Kasumi-1 (cell line): ENCODE results near the gene PDCD2L.
"Not testable (repeated sequence)": the region's sequence is repeated elsewhere in the genome, so short reads cannot be mapped to it uniquely, and the experiment has no call there.

Source experiments
- DNase-seq, 2 experiments: peaks; one replicate each; lab custom pipeline; 2025; lab: John Stamatoyannopoulos, UW

PDCD2L gene

DNA sequence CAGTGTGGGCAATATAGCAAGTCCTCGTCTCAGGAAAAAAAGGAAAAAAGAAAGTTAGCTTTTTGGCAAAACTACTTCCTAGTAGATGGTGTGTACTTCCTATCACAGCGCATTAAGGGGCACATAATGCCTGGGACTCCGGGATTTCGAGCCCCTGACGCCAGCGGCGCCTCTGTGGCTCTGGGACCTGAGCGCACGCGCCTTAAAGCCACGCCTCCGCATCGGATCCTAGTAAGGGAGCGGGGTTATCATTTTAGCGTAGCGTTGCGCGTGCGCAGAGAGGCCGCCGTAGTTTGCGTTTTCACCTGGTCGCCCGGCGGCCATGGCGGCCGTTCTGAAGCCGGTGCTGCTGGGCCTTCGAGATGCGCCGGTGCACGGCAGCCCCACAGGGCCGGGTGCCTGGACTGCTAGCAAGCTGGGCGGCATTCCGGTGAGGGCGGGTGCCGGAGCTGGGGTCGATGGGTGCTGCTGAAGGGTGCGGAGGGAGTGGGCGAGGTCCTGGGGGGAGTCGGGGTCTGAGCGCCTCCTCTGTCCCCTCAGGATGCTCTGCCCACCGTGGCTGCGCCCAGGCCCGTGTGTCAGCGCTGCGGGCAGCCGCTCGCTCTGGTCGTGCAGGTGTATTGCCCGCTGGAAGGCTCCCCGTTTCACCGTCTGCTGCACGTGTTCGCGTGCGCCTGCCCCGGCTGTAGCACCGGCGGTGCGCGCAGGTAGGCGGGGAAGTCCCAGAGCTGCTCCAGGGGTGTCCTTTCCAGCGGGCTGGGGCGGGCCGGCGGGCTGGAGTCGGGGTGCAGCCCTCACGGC lies at the start of gene PDCD2L:
Gene PDCD2L (plus strand): TSS at position 291 of the 801 bp plus-strand sequence. CDS start 32 bp downstream, at position 323.
- peak; percentile 84 to 86 for DNase-seq

GRCh38 chr19:34355201-34355600 lies 49.0 kb upstream of the PDCD2L start:
- no peak for DNase-seq

- no peak for DNase-seq
These were observed 47.3 kb upstream of the PDCD2L start for GRCh38 chr19:34356875-34357274.

DNA sequence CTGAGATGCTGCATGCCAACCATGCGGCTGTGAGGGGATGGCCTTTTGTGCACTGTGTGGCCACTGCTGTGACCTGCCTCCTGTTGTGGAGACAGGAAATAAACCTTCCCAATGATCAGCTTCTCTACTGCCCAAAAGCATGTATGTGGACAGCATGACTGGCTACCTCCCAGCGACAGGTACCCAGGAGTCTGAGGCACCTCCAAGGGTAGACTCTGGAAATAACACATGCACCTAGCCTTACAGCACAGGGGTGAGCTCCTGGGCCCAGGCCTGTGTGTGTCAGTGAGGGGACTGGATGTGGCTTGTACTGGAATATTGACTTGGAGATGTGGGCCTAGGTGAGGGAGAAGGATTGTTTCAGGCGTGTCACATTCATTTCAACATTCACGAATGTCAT lies 46.8 kb upstream of the PDCD2L start:
- DNase-seq: no peak

DNA sequence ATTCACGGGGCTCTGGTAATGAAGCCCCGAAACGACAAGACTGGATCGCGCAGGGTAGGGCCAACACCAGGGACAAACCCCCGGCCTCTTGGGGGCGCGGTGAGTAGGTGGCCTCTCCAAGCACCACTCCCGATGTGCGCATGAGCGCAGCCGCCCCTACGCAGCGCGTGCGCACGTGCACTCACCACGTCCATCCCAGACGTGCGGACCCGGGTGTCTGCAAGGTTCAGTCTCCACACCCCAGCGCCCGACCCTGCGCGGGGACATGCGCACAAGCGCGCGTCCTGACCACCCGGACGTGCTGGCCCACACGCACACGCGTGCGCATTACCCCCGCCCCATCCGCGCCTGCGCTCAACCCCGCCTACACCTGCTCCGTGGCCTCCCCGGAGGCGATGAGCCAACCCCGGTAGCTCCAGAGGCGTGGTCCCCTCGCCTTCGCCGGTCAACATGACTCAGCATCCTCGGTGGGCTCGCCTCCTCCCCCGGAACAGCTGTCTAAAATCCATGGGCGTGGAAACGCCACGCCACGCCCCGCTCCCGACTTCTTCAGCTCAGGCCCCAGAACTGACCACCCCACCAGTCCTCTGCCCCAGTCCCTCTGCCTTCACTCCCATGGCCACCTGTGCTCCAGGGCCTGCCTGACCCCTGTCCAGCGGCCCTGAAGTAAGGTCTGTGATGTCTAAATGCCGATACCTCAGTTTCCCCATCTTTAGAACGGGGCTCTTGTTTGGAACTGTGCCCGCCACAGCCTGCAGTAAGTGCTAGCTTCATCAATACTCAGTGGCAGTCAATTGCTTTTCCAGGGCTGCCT lies 44.9 kb upstream of the PDCD2L start:
- DNase-seq: peak; percentile 91 to 94

DNA sequence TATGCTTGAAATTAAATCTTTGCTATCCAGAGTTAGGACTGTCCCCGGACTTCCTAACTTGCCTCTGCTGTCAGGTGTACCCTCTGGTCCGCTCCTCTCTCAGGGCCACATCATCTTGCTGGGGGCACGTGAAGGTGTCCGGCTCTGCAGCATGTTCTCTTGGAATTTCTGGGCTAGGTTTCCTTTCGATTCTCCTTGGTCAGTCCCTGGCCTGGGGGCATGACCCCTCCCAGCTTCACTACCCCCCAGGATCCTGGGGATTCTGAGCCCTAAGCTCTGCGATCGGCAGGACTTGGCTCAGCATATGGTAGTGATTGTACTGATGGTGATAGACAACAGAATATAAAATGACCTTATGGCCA lies 44.3 kb upstream of the PDCD2L start:
- no peak for DNase-seq

- no peak for DNase-seq
These were observed 43.8 kb upstream of the PDCD2L start for GRCh38 chr19:34360354-34360909.

- DNase-seq: no peak
These were observed 41.5 kb upstream of the PDCD2L start for GRCh38 chr19:34362679-34363069.

GRCh38 chr19:34363094-34363493 lies 41.1 kb upstream of the PDCD2L start:
- no peak for DNase-seq

DNA sequence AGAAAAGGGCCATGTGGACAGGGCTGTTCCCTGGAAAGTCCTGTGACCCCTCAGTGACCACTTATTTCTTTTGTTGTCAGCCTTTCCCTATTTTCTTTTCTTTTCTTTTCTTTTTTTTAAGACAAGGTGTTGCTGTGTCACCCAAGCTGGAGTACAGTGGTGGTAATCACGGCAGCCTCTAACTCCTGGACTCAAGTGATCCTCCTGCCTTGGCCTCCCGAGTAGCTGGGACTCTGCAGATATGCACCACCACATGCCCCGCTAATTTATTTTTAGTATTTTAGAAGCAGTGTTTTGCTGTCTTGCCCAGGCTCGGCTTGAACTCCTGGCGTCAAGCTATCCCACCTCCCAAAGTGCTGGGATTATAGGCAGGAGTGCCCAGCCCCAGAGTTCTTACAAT lies 40.3 kb upstream of the PDCD2L start:
- no peak for DNase-seq

DNA sequence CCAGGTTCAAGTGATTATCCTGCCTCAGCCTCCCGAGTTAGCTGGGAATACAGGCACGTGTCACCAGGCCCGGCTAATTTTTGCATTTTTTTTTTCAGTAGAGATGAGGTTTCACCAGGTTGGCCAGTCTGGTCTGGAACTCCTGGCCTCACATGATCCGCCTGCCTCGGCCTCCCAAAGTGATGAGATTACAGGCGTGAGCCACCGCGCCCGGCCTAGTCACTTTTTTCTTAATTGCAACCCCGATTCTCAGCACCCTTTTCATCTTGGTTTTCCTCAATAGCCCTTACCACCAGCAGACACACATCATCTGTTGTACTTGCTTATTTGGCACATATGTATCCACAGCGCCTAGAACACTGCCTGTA lies 39.8 kb upstream of the PDCD2L start:
- DNase-seq: no peak

GRCh38 chr19:34364830-34365462 lies 39.3 kb upstream of the PDCD2L start, which contains the start of gene GPI:
GPI (plus strand) TSS chr19:34365196; CDS start chr19:34365267, 71 bp downstream.
- DNase-seq: peak; percentile 48 to 58

DNA sequence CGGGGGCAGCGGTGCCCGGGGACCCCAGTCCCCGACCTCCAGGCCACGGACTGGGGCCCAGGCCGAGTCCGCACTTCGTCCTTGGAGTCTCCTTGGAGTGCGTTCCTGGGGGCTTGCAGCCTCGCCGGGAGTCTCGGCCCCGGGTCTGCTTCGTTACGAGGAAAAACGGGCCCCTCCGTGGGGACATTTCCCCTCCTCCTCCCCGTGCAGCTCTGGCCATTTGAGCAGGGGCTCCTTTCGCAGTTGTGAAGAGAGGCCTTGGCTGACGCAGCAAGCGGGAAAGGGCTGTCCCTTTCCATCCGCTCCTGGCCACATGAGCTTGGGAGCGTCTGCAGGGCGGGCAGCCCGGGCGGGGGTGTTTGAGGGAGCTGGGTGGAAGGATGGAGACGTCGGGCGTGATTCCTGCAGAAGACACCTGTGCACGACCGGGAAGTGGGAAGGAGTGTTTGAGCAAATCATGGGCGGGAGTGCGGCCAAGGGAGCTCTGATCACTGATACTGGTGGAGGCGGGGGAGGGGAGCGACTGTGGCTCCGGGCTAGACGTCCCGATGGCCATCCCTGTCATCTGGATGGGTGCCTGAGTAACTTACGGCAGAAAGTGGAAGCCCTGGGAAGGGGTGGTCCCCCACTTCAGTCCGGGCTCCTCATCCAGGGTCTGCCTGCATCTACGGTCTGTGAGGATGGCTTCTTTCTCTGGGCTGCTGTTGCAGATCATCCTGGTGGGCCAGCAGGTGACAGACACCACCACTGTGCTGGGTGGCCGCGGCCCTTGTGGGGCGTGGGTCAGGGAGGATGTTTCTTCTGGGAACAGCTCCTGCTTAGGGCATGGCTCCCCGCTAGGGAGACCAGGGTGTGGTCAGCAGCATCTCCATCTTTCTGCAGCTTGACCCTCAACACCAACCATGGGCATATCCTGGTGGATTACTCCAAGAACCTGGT lies 38.5 kb upstream of the PDCD2L start:
- no peak for DNase-seq

GRCh38 chr19:34366738-34367623 lies 37.2 kb upstream of the PDCD2L start:
- DNase-seq: peak; percentile 80

- DNase-seq: no peak
These were observed 36.6 kb upstream of the PDCD2L start for GRCh38 chr19:34367624-34367957.

GRCh38 chr19:34368338-34368737 lies 35.9 kb upstream of the PDCD2L start:
- no peak for DNase-seq

DNA sequence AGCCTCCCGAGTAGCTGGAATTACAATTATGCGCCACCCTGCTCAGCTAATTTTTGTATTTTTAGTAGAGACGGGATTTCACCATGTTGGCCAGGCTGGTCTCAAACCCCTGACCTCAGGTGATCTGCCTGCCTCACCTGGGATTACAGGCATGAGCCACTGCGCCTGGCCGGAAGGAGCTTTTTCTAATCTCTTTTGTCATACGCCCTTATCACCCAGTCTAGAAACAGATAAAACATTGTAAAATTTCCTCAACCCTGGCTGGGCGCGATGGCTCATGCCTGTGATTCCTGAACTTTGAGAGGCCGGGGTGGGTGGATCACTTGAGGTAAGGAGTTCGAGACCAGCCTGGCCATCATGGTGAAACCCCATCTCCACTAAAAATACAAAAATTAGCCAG lies 35.0 kb upstream of the PDCD2L start:
- not testable (repeated sequence) for DNase-seq

- no peak for DNase-seq
These were observed 34.1 kb upstream of the PDCD2L start for GRCh38 chr19:34370117-34370516.

DNA sequence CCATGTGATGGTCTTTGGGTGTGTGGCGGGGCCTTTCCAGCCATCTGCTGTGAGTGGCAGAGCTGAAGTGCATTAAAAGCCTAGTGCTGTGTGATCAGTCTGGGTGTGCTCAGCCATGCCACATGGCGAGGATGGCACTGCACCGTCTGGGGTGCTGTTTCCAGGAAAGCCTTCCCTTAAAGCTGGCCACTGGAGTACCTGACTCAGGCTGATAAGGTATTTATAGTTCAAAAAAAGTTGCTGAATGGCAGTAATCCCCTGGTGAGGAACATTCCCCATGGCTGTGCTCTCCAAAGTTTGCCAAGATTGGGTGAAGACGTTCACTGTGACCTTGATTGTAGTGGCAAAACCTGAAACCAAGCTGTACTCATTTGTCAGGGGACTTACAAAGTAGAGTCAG lies 33.2 kb upstream of the PDCD2L start:
- DNase-seq: no peak

DNA sequence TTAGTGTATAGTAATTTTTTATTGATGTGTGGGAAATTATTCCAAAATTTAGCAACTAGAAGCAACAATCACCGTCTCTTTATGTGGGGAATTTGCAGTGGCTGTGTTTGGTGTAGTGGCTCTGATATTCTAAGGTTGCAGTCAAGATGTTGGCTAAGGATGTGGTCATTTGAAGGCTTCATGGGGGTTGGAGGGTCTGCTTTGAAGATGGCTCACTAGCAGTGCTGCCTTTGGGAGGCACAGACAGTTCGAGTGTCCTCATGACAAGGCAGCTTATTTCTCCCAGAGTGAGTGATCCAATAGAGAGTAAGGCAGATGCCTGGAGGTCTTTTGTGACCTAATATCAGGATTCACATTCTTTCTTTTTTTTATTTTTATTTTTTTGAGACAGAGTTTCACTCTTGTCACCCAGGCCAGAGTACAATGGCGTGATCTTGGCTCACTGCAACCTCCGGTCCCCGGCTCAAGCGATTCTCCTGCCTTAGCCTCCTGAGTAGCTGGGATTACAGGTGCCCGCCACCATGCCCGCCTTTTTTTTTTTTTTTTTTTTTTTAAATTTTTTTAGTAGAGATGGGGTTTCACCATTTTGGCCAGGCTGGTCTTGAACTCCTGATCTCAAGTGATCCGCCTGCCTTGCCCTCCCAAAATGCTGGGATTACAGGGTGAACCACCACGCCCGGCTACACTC lies 30.5 kb upstream of the PDCD2L start:
- no peak for DNase-seq
